GM18508 (cell line): Measurements from ENCODE around the gene EFL1.

Source experiments
- ATAC-seq: cut with Tn5 transposase; IDR thresholded peaks from one replicate; pipeline ENCODE4 v1.9.1; 2021; ENCODE audit warnings: moderate number of reproducible peaks; ENCODE audit not compliant: insufficient read depth, unreplicated experiment

Gene EFL1

DNA sequence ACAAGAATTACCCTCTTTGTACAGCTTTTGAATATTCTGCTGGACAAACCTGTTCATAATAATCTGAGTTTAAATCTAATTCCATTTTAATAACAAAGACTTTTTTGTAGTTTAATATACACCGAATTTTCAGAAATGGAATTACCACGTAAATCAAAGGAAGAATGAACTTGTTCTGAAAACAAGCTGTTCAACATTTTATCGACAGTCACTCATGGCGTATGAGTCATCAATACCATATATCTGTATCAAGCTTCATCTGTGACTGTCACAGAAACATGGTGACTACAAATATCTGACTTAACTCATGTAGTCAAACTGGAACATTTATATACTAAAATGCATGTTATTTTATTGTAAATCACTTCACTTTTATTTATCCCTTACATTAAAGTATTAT is 90.0 kb downstream of the EFL1 start:
- no peak for ATAC-seq

- ATAC-seq = no peak
Measured at GRCh38 chr15:82168757-82169156, 93.8 kb downstream of the EFL1 start.

GRCh38 chr15:82168296-82168695 is 94.2 kb downstream of the EFL1 start:
- ATAC-seq = no peak

DNA sequence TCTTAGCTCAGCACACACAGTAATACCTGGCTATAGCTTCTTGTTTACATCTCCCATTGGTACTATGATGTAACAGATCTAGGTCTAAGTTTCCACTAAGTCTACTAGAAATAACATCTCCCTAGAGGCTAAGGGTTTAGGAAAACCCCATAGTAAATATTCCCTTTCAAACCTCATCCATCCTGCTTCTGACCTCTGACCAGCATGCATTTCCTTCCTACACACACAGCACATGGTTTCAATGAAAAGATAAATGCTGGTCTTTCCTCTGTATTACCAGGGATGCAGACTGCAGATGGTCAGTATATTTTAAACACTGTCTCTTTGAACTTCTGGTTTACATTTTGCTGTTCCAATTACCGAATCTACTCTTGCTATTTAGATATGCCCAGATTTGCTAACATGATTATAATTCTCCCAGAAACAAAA is 96.6 kb downstream of the EFL1 start:
- no peak for ATAC-seq

GRCh38 chr15:82159922-82160321 is 102.6 kb downstream of the EFL1 start:
- no peak for ATAC-seq

GRCh38 chr15:82158811-82159210 is 103.7 kb downstream of the EFL1 start:
- ATAC-seq = no peak

- ATAC-seq = no peak
Measured at GRCh38 chr15:82150645-82151044, 111.9 kb downstream of the EFL1 start.

DNA sequence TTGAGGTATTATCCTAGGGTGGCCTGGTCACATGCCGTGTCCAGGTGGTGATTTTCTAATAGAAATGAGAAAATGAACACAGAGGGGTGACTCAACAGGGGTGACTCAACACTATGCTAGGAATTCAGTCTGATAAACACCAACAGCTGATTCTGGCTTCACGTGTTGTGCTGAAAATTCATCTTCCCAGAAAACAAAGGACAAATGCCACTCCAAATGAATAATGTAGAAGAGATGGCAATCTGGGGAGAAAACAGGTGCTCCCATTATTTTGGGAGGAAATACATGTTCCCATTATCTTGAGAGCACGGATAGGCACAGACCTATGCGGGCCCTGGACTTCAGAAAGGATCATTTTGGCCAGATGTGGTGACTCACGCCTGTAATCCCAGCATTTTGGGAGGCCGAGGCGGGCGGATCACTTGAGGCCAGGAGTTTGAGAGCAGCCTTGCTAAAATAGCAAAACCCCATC is 115.5 kb downstream of the EFL1 start:
- no peak for ATAC-seq

GRCh38 chr15:82146576-82146975 is 116.0 kb downstream of the EFL1 start:
- ATAC-seq = no peak

DNA sequence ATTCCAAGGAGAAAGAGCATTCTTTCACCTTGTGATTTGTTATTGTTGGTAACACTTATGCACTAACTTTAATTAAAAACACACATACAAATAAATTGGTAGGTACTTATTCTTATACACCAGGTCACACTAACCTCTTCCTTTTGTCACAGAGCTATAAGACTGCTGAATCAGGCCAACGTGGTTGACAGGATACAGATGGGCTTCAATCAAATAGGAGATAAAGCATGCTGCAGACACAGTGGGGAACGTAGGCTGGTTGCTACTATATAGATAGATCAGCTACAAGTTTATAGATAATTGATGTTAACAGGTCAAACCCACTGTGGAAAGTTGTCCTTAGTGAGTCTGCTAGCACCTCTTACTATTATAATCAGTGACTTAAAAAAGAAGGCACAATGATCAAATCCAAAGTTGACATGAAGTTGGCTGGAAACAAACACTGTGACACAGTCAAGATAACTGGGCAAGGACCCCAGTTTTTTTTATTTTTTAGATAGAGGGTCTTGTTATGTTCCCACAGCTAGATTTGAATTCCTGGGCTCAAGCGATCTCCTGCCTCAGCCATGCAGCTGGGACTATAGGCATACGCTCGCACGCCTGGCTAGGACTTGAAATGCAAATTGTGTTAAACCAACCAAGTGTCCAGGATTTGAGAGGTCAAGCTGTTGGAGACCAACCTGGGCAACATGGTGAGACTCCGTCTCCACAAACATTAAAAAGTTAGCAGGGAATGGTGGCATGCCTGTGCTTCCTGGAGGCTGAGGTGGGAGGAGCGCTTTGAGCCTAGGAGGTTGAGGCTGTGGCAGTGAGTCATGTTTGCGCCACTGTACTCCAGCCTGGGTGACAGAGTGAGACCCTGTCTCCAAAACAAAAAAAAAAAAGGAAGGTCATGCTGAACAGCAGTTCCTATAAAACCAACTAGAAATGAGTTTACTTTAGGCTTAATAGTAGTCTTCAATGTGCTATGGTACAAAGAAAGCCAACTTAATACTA is 118.8 kb downstream of the EFL1 start:
- ATAC-seq = no peak

DNA sequence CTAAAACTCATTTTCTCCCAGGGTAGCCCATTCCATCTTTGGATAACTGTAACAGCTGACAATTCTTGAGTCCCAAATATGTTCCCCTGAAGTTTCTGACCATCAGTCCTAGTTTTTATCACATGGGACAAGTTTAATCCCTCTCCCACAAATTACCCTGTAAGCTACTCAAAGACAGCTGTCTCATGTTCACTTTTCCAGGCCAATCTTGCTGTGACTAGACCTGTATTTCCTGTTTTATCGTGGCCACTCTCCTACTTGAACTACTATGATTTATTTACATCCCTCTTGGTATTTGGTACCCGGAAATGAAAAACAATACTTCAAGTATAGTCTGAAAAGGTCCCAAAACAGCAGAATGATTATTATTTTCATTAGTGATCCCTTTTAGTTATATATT is 121.6 kb downstream of the EFL1 start:
- no peak for ATAC-seq

- ATAC-seq = no peak
Measured at GRCh38 chr15:82139823-82140268, 122.7 kb downstream of the EFL1 start.

GRCh38 chr15:82138306-82138705 is 124.2 kb downstream of the EFL1 start:
- ATAC-seq = no peak

GRCh38 chr15:82137261-82137660 is 125.3 kb downstream of the EFL1 start:
- no peak for ATAC-seq

- no peak for ATAC-seq
Measured at GRCh38 chr15:82136120-82136519, 126.4 kb downstream of the EFL1 start.

GRCh38 chr15:82135638-82136037 is 126.9 kb downstream of the EFL1 start:
- no peak for ATAC-seq

DNA sequence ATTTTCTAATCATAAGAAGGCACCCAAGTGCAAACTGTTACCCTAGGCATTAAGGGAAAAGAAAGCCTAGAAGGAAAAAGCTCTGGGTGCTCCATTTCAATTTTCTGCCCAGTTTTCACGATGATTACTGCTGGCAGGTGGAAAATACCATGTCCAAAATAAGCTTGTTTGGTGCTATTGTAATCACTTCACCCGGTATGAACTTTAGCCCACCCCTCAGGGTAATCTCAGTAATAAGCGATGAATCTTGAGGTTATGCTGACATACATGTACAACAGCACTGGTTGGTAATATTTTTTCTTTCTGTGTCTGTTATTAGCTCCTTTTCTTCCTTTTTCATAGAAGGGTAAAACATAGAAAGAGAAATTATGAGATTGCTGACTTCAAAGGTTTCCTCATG is 128.1 kb downstream of the EFL1 start:
- ATAC-seq = no peak

- ATAC-seq = no peak
Measured at GRCh38 chr15:82133251-82133650, 129.3 kb downstream of the EFL1 start.

- no peak for ATAC-seq
Measured at GRCh38 chr15:82132742-82133141, 129.8 kb downstream of the EFL1 start.

- ATAC-seq = no peak
Measured at GRCh38 chr15:82132096-82132495, 130.4 kb downstream of the EFL1 start.

DNA sequence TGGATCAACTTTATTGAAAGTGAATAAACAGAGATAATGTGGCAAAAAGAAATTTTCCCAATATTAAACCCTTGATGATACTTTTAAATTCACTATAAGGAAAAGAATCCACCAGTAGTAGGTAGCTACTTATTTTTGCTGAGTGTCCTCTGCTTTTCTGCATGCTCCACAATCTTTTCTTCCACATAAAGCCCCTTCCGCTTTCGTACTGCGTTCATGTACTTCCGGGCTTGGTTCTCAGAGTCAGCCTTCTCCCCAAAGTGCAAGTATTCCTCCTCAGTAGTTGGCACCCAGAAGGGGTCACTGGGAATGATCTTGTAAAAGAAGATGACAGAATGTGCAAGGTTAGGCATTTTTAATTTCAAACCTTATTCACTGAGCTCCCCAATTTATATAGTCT is 132.3 kb downstream of the EFL1 start:
- ATAC-seq = no peak

GRCh38 chr15:82129761-82130160 is 132.8 kb downstream of the EFL1 start:
- ATAC-seq = no peak
